Muscle layer of duodenum (tissue), 2 donors: ENCODE results near the gene TCF20.

ENCODE experiments used
- H3K27ac ChIP-seq: one replicate; pipeline ENCODE4 v1.7.0; 2013; ENCODE audit warnings: mild to moderate bottlenecking, low read length
- H3K27me3 ChIP-seq: one replicate; pipeline ENCODE4 v1.7.0; 2013; ENCODE audit warnings: low read depth, mild to moderate bottlenecking, control low read depth, low read length
- H3K36me3 ChIP-seq, 2 donors: one replicate each; pipeline ENCODE4 v1.7.0; 2013; ENCODE audit warnings: low read length in 2 of 2, control low read depth in 1 of 2, mild to moderate bottlenecking in 1 of 2; ENCODE audit not compliant: insufficient read depth in 2 of 2, control insufficient read depth in 1 of 2
- H3K4me1 ChIP-seq, 2 donors: one replicate each; pipeline ENCODE4 v1.7.0; 2013; ENCODE audit warnings: low read length in 2 of 2, mild to moderate bottlenecking in 2 of 2, control low read depth in 1 of 2, moderate library complexity in 1 of 2; ENCODE audit not compliant: insufficient read depth in 2 of 2, control insufficient read depth in 1 of 2
- H3K4me3 ChIP-seq, 2 donors: one replicate each; pipeline ENCODE4 v1.7.0; 2013; ENCODE audit warnings: low read length in 2 of 2, low read depth in 1 of 2, mild to moderate bottlenecking in 1 of 2
- H3K9me3 ChIP-seq, 2 donors: one replicate each; pipeline ENCODE4 v1.7.0; 2013; ENCODE audit warnings: low read length in 2 of 2, control low read depth in 1 of 2, mild to moderate bottlenecking in 1 of 2; ENCODE audit not compliant: control insufficient read depth in 1 of 2
- donor health status: healthy.

Gene TCF20

DNA sequence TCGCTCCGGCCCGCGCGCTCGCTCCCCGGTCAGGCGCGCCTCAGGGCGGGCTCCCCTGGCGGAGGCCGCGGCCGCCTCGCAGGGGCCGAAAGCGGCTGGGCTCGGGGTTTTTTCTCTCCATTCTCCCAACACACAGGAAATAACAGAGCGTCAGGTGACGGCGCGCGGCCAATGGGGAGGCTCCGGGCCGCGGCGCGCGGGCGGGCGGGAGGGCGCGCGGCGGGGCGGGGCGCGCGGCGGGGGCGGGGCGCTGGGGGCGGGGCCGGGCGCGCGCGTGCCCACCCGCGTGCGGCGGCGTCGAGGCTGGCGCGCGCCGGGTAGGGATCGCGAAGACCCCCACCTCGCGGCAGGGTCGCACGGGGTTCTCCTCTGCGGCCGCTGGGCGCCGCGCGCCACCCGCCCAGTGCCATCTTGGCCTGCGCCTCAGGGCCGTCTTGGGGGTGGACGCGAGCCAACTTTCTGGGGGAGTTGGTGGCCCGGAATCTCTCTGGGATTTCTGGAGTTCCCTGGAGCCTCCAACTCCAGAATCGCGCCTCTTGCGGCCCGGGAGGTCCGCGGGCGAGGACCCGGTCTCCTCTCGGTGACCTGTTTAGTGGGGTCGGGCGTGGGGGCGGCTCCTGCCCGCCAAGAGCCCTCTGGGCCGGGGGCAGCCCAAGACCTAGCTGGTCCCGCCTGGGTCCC is at the start of gene TCF20:
Gene TCF20 (minus strand): TSS at position 144 of the 681 bp plus-strand sequence. CDS start 55,348 bp downstream, outside the sequence.
- Histone ChIP-seq H3K4me3 (peak within 1 kb of the TSS; percentile 68 to 98), H3K27ac (peak within 1 kb of the TSS; percentile 39), H3K4me1 (peaks cover 4 to 15% of the 10 kb centered on the region in 2 donors), H3K27me3 (no peaks in the 10 kb centered on the region), H3K9me3 (no peaks in the 10 kb centered on the region), H3K36me3 (no peaks in the 10 kb centered on the region)

DNA sequence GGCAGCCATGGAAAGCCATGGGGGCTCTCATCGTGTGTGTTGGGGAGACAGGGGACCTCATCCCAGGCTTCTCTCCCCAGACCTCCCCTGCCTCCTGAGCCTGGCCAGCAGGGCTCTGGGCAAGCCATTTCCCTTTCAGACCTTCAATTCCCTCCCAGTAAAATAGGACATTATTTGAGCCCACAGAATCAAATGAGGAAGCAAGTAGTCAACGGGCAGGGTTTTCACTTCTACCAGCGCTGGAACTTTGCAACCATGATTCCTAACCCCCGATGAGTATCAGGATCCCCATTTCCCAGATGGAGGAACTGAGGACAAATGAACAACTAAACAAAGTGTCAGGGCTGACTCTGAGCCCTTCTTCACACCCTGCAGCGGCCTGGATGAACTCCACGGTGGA is 48.9 kb upstream of the TCF20 start:
- Histone ChIP-seq H3K27ac (no peak overlapping the region), H3K27me3 (no peaks in the 10 kb centered on the region), H3K4me1 (peaks cover 4 to 19% of the 10 kb centered on the region in 2 donors), H3K36me3 (no peaks in the 10 kb centered on the region), H3K4me3 (no peak overlapping the region), H3K9me3 (no peaks in the 10 kb centered on the region)

DNA sequence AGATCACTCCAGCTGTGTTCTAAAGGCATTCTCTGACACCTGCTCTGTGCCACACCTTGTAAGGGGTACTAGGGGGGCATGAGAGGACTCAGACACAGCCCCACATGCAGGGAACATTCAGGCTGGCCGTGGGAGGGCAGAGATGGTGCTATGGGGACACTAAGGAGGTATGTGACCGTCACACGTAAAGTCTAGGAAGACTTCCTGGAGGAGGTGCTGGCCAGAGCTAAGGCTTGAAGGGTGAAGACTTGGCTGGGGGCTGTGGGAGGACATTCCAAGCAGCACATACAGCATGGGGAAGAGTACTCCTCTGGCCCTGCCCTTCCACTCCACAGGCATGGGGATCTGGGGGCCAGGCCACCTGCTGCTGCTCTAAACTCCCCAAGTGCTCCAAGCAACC is 48.5 kb upstream of the TCF20 start:
- H3K9me3 ChIP-seq, result no peaks in the 10 kb centered on the region
- peaks cover 7 to 22% of the 10 kb centered on the region in 2 donors for H3K4me1 ChIP-seq
- no peak overlapping the region for H3K4me3 ChIP-seq
- H3K27me3 ChIP-seq, result no peaks in the 10 kb centered on the region
- no peaks in the 10 kb centered on the region for H3K36me3 ChIP-seq
- no peak overlapping the region for H3K27ac ChIP-seq

DNA sequence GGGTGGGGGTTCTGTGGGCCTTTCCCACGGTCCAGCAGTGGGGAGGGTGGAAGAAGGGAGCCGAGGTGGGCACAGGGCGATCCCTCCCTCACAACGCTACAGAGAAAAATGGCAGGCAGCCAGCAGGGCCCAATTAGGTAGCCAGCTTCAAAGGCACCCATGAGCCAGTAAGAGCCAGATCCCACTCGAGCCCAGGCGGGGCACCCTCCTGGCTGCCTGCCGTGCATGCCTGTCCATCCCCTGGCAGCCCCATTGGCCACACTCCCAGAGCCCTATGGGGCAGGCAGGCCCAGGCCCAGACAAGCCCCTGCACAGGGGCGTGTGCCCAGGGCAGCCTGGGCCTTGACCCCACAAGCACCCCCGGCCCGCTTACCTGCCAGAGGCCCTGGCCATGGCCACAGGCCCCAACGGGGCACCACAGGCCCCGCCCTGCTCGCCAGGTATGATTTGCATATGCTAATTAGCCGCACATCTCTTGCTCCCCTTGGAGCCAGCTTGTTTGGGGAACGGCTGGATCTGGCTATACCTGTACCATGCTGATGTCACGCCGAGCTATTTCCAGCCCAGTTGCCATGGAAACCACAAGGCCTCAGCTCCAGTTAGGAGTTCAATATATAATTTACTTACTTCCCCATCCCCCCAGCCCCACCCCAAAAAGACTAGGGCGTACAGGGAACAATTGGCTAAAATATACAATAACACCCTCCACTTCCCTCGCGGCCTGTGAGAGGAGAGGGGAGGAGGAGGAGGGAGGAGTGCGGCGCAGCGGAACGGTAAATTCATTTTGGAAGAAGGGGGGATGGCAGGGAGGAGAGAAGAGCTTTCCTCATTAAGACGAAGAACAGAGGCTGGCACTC is 47.5 kb upstream of the TCF20 start:
- no peaks in the 10 kb centered on the region for H3K36me3 ChIP-seq
- peaks cover 8 to 26% of the 10 kb centered on the region in 2 donors for H3K4me1 ChIP-seq
- no peak overlapping the region for H3K27ac ChIP-seq
- no peaks in the 10 kb centered on the region for H3K27me3 ChIP-seq
- H3K4me3 ChIP-seq, result no peak overlapping the region
- H3K9me3 ChIP-seq, result no peaks in the 10 kb centered on the region

DNA sequence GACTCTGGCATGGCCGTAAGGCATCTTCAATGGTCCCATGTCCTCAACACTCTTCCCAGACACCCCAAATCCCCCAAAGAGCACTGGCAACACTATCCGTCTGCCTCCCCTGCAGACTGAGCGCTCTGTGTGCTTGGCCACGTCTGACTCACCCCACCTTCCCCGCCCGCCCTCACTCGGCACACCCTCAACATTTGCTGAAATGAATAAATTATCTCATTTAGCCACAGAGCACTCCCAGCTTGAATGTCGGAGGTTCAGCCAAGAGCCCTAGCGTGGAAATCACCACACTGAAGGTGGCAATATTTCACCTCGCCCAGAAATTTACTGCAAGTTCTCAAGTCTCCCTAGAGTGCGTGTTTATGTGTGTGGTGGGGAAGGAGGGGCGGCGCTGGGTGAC is 46.6 kb upstream of the TCF20 start:
- H3K27ac ChIP-seq, result no peak overlapping the region
- no peaks in the 10 kb centered on the region for H3K36me3 ChIP-seq
- H3K4me3 ChIP-seq, result no peak overlapping the region
- no peaks in the 10 kb centered on the region for H3K27me3 ChIP-seq
- H3K4me1 ChIP-seq, result peaks cover 8 to 20% of the 10 kb centered on the region in 2 donors
- no peaks in the 10 kb centered on the region for H3K9me3 ChIP-seq

GRCh38 chr22:42315392-42315756 is 44.9 kb upstream of the TCF20 start:
- peaks cover 8 to 20% of the 10 kb centered on the region in 2 donors for H3K4me1 ChIP-seq
- no peaks in the 10 kb centered on the region for H3K27me3 ChIP-seq
- H3K4me3 ChIP-seq, result no peak overlapping the region
- H3K27ac ChIP-seq, result no peak overlapping the region
- no peaks in the 10 kb centered on the region for H3K36me3 ChIP-seq
- no peaks in the 10 kb centered on the region for H3K9me3 ChIP-seq

DNA sequence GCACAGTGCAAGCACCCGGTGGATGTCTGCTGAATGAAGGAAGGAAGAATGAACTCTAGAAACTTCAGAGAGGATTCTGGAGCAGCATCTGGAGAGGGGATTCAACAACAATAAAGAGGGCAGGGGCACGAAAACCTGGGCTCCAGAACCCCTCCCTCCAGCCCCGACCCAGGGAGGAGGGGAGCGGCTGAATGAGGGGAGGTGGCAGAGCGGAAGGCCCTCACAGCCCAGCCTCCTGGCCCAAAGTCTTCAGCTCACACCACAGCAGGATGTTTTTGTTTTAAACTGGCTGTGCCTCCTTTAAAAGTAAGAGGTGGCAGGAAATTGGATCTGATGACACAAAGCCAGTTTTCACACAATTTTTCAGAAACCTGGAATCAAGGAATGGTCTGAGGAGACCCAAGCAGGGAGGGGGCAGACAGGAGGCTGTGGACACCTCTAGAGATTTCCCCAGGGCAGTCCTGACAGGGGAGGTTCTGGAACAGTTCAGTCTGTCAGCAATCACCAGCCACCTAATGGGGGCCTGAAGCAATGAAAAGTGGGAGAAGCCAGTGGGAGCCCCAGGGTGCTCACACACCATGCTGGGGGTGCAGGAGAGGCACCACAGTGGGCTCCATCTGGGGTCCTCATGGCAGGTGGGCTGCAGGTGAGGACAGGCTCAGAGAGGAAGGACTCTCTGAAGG is 44.4 kb upstream of the TCF20 start:
- no peak overlapping the region for H3K27ac ChIP-seq
- no peaks in the 10 kb centered on the region for H3K27me3 ChIP-seq
- no peaks in the 10 kb centered on the region for H3K36me3 ChIP-seq
- peaks cover 8 to 20% of the 10 kb centered on the region in 2 donors for H3K4me1 ChIP-seq
- no peak overlapping the region for H3K4me3 ChIP-seq
- H3K9me3 ChIP-seq, result no peaks in the 10 kb centered on the region

DNA sequence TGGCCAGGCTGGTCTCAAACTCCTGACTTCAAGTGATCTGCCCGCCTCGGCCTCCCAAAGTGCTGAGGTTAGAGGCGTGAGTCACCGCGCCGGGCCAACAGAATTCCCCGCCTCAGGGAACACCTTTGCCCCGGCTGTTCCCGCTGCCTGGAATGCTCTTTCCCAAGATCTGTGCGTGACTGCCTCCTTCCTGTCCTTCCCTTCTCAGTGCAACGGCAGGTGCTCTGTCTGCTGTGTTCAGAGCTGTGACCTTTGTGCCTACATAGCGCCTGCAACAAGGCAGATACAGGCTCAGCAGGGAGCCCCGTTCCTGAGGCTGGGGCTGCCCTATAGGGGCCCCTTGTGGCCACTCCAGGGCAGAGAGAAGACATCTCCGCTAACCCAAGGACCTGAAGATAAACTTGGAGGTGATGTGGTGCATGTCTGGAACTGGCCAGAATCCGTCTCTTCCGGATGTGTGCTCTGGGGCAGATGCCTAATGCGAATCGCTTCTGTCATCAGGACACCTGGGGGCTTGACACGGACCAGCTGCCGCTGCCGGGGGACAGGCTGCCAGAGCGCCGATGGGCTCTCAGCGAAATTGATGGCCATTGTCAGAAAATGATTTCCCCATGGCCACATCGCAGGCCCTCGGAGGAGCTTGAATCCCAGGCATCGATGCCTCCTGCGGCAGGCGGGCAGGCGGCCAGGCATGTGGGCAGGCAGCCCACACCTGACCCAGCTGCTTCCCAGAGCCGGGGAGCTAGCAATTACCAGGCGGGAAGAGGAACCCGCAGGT is 43.5 kb upstream of the TCF20 start:
- no peak overlapping the region for H3K4me3 ChIP-seq
- no peaks in the 10 kb centered on the region for H3K27me3 ChIP-seq
- peaks cover 8 to 20% of the 10 kb centered on the region in 2 donors for H3K4me1 ChIP-seq
- no peak overlapping the region for H3K27ac ChIP-seq
- H3K9me3 ChIP-seq, result no peaks in the 10 kb centered on the region
- H3K36me3 ChIP-seq, result no peaks in the 10 kb centered on the region

DNA sequence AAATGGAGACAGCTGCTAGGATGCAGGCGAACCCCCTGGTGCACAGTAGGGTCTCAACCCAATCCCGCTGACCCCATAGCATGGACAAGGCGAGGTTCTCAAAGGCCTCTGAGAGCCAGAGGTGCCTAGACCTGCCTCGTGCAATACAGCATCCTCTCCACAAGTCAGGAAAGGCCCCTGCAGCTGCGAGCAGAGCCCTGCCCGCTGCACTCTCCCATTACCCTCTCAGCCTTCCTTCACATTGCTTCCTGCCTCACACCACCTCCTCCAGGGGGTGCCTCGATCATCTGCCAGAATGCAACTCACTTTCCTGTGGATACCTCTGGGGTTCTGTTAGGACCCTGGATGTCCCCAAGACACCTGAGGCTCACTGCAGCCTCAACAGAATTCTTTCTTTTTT is 42.8 kb upstream of the TCF20 start:
- Histone ChIP-seq H3K9me3 (no peaks in the 10 kb centered on the region), H3K4me1 (peaks cover 8 to 20% of the 10 kb centered on the region in 2 donors), H3K4me3 (no peak overlapping the region), H3K27me3 (no peaks in the 10 kb centered on the region), H3K36me3 (no peaks in the 10 kb centered on the region), H3K27ac (no peak overlapping the region)

DNA sequence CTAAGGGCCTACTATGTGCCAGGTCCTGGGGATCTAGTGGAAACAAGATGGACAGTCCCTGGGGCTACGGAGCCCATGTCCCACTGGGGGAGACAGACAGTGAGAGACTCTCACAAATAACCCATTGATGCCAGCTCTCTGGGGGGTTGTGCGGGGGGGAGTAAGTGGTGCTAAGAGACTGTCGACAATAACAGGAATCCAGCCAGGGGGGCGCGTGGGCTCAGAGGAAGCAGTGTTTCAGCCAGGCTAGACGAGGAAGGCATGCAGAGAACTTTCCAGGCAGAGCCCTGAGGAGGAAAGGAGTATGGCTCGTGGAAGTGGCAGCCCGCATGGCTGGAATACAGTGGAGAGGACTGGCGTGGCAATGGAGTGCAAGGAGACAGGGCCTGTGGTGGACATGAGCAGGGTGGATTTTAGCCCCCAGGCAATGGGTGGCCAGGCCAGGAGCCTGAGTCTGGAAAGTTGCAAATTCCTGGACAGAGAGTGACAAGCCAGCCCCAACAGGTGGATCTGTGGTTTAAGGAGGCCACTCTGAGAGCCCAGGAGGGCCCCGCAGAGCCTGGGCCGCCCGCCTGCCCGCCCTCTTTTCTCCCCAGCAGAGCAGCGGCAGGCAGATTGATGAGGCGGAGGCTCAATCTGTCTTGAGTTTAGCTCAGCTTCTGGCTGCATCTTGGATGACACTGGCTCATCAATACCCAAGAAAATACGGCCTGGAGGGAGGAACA is 40.0 kb upstream of the TCF20 start:
- Histone ChIP-seq H3K4me3 (no peak overlapping the region), H3K9me3 (no peaks in the 10 kb centered on the region), H3K4me1 (peaks cover 4 to 10% of the 10 kb centered on the region in 2 donors), H3K27me3 (no peaks in the 10 kb centered on the region), H3K27ac (no peak overlapping the region), H3K36me3 (no peaks in the 10 kb centered on the region)
